ENCODE results near the gene ZFYVE9.
"Not testable (repeated sequence)": the region's sequence is repeated elsewhere in the genome, so short reads cannot be mapped to it uniquely, and the experiment has no call there.

DNA sequence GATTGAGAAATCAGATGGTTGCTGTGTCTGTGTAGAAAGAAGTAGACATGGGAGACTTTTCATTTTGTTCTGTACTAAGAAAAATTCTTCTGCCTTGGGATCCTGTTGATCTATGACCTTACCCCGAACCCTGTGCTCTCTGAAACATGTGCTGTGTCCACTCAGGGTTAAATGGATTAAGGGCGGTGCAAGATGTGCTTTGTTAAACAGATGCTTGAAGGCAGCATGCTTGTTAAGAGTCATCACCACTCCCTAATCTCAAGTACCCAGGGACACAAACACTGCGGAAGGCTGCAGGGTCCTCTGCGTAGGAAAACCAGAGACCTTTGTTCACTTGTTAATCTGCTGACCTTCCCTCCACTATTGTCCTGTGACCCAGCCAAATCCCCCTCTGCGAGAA is 40.4 kb downstream of the ZFYVE9 start:
- TF ChIP-seq, protein P1, sequence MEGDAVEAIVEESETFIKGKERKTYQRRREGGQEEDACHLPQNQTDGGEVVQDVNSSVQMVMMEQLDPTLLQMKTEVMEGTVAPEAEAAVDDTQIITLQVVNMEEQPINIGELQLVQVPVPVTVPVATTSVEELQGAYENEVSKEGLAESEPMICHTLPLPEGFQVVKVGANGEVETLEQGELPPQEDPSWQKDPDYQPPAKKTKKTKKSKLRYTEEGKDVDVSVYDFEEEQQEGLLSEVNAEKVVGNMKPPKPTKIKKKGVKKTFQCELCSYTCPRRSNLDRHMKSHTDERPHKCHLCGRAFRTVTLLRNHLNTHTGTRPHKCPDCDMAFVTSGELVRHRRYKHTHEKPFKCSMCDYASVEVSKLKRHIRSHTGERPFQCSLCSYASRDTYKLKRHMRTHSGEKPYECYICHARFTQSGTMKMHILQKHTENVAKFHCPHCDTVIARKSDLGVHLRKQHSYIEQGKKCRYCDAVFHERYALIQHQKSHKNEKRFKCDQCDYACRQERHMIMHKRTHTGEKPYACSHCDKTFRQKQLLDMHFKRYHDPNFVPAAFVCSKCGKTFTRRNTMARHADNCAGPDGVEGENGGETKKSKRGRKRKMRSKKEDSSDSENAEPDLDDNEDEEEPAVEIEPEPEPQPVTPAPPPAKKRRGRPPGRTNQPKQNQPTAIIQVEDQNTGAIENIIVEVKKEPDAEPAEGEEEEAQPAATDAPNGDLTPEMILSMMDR (IDR thresholded peaks at IDR 0.05): not testable (repeated sequence)
- TF ChIP-seq POLR2A (IDR thresholded peaks at IDR 0.05): not testable (repeated sequence)

Data from esophagus squamous epithelium (tissue), 4 donors.